Retina (tissue), 1 donor: Measurements from ENCODE around the gene CTAGE8.
"Not testable (repeated sequence)": the region's sequence is repeated elsewhere in the genome, so short reads cannot be mapped to it uniquely, and the experiment has no call there.

Experiments
- DNase-seq: peaks from one replicate; pipeline ENCODE4 v3.0.0-alpha.2; 2016

CTAGE8 gene

GRCh38 chr7:144256112-144256511 lies 13.0 kb downstream of the CTAGE8 start:
- DNase-seq: no peak

GRCh38 chr7:144255471-144255897 lies 13.6 kb downstream of the CTAGE8 start:
- no peak for DNase-seq

GRCh38 chr7:144252307-144252706 lies 16.8 kb downstream of the CTAGE8 start:
- DNase-seq: not testable (repeated sequence)

- not testable (repeated sequence) for DNase-seq
Measured at GRCh38 chr7:144247674-144248330, 21.3 kb downstream of the CTAGE8 start.

- DNase-seq: not testable (repeated sequence)
Measured at GRCh38 chr7:144246967-144247366, 22.1 kb downstream of the CTAGE8 start.

GRCh38 chr7:144245372-144245771 lies 23.7 kb downstream of the CTAGE8 start:
- DNase-seq: not testable (repeated sequence)

- DNase-seq: not testable (repeated sequence)
Measured at GRCh38 chr7:144239365-144239764, 29.7 kb downstream of the CTAGE8 start, which contains the start of gene OR2A42. Gene OR2A42, minus strand, starts transcription at chr7:144239605. Its CDS starts 6,762 bp downstream, at chr7:144232843.

GRCh38 chr7:144238530-144239082 lies 30.5 kb downstream of the CTAGE8 start:
- DNase-seq: not testable (repeated sequence)

- DNase-seq: not testable (repeated sequence)
Measured at GRCh38 chr7:144233039-144233438, 36.0 kb downstream of the CTAGE8 start.

GRCh38 chr7:144231027-144231426 lies 38.1 kb downstream of the CTAGE8 start:
- DNase-seq: not testable (repeated sequence)

- DNase-seq: not testable (repeated sequence)
Measured at GRCh38 chr7:144228810-144229209, 40.3 kb downstream of the CTAGE8 start.

GRCh38 chr7:144226866-144227265 lies 42.2 kb downstream of the CTAGE8 start:
- DNase-seq: not testable (repeated sequence)

GRCh38 chr7:144223675-144224074 lies 45.4 kb downstream of the CTAGE8 start:
- DNase-seq: not testable (repeated sequence)

GRCh38 chr7:144220531-144220930 lies 48.6 kb downstream of the CTAGE8 start:
- not testable (repeated sequence) for DNase-seq

GRCh38 chr7:144219149-144219548 lies 49.9 kb downstream of the CTAGE8 start:
- DNase-seq: not testable (repeated sequence)

GRCh38 chr7:144218581-144218980 lies 50.5 kb downstream of the CTAGE8 start:
- not testable (repeated sequence) for DNase-seq

GRCh38 chr7:144217200-144217599 lies 51.9 kb downstream of the CTAGE8 start:
- DNase-seq: not testable (repeated sequence)
